GM12875 (cell line): Measurements from ENCODE around the gene TSPAN14.

Experiments used
- H3K4me3 ChIP-seq: one replicate; pipeline ENCODE4 v1.5.1; 2011; ENCODE audit warnings: low read depth, low read length, control low read depth
- TF ChIP-seq, protein P1 (sequence below): IDR thresholded peaks from 2 replicates; pipeline ENCODE4 v1.5.1; 2011; ENCODE audit warnings: low read depth, mild to moderate bottlenecking, control low read depth, inconsistent platforms, low read length, moderate library complexity, borderline replicate concordance; ENCODE audit not compliant: insufficient read depth

Gene TSPAN14

DNA sequence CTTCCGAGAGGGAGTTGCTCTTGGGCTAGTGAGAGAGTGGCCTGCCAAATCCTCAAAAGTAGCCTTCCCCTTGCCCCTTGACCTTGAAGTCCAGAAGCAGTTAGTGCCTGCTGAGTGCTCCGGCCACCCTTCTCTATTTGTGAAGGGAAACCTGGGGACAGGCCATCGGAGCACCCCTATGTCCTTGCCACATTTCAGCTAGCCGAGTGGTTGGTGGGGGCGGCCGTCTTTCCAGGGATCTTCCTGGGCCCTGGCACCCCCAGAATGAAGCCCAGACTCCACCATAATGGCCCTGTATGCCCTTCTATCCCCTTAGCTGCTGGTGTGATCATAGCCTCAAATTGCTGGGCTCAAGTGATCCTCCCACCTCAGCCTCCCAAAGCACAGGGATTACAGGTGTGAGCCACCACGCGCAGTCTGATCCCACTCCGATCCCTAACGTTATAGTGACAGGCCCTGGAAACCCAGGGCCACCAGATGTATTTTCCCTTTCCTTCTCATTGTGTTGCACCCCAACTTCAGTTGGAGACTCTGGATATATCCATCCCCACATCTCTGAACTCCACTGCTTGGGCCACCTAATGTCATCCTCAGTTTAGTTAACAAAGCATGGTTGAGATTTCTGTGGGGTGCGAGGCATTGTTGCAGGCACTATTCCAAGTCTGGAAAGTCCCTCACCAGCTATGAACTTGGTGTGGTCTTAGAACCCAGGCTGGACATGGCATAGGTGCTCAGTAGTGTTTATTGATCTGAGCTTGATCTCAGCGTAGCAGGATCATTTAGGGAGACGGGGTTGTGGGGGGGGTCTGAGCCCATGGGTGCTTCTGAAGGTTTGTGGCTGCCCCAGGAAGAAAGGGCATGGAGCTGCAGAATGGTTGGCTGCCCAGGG lies 1.6 kb downstream of the TSPAN14 start:
- peak overlapping the region; percentile 80 for H3K4me3 ChIP-seq
- TF ChIP-seq, protein P1, sequence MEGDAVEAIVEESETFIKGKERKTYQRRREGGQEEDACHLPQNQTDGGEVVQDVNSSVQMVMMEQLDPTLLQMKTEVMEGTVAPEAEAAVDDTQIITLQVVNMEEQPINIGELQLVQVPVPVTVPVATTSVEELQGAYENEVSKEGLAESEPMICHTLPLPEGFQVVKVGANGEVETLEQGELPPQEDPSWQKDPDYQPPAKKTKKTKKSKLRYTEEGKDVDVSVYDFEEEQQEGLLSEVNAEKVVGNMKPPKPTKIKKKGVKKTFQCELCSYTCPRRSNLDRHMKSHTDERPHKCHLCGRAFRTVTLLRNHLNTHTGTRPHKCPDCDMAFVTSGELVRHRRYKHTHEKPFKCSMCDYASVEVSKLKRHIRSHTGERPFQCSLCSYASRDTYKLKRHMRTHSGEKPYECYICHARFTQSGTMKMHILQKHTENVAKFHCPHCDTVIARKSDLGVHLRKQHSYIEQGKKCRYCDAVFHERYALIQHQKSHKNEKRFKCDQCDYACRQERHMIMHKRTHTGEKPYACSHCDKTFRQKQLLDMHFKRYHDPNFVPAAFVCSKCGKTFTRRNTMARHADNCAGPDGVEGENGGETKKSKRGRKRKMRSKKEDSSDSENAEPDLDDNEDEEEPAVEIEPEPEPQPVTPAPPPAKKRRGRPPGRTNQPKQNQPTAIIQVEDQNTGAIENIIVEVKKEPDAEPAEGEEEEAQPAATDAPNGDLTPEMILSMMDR: no peak

DNA sequence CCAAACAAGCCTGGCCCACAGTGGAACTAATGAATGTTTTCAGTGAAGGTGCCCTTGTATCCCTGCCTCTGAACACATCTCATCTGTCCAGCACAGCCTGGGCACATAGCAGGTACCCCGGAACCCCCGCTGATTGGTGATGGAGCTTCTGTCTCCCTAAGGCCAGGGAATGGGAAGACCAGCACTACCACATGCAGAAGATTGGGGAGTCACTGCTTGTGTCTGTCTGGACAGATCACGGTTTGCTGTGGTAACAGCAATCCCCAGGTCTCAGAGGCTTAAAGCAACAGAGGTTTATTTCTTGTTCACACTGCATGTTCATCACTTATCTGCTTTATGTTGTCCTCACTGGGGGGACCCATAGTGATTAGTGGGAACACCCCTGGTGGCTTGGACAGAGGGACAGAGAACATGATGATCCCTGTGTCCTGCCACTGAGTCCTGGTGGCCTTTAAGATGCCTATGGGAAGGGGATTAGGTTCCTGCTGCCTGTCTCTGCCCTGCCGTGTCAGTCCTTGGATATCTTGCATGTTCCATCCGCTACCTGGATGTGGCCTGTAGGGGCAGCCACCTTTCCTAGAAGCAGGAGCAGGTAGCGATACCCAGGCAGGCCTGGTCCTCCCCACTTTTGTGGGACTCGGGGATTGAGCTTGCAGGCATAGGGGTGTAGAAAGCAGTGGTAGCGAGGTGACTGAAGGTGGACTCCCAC lies 3.6 kb downstream of the TSPAN14 start:
- TF ChIP-seq, protein P1: no peak
- H3K4me3 ChIP-seq: no peak overlapping the region

DNA sequence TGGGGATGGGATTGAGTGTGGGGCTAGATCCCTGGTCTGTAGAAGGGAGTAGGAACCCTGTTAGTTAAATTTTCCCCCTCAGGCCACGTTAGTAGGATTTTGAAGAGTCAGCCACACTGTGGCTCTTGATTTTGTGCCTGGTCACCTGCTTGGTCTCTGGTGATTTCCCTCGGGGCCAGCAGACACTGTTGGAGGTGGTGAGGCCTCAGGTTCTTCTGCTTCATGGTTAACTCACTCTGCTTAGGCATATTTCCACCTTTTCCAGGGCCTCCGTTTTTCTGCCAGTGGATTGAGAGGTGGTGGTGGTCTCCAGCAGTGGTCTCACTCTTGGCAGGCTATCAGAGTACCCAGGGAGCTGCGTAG lies 4.1 kb downstream of the TSPAN14 start:
- H3K4me3 ChIP-seq: no peak overlapping the region
- TF ChIP-seq, protein P1: no peak

DNA sequence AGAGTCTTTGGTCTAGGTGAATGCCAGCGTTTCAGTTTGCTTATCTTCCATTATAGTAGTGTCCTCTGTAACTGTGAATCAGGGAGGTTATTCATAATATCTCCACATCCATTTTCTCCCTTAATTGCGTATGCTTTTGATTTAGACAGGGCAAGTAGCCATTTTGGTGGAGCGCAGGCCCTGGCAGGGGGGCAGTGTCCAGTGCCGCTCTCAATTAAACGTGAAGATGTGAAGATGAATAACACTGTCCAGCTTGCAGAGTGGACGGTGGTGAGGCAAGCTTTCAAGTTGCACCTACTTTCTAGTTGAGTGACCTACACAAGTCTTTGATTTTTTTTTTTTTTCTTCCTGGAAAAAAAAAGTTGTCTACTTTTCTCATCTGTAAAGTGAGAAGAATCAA lies 4.5 kb downstream of the TSPAN14 start:
- TF ChIP-seq, protein P1: no peak
- H3K4me3 ChIP-seq: no peak overlapping the region

DNA sequence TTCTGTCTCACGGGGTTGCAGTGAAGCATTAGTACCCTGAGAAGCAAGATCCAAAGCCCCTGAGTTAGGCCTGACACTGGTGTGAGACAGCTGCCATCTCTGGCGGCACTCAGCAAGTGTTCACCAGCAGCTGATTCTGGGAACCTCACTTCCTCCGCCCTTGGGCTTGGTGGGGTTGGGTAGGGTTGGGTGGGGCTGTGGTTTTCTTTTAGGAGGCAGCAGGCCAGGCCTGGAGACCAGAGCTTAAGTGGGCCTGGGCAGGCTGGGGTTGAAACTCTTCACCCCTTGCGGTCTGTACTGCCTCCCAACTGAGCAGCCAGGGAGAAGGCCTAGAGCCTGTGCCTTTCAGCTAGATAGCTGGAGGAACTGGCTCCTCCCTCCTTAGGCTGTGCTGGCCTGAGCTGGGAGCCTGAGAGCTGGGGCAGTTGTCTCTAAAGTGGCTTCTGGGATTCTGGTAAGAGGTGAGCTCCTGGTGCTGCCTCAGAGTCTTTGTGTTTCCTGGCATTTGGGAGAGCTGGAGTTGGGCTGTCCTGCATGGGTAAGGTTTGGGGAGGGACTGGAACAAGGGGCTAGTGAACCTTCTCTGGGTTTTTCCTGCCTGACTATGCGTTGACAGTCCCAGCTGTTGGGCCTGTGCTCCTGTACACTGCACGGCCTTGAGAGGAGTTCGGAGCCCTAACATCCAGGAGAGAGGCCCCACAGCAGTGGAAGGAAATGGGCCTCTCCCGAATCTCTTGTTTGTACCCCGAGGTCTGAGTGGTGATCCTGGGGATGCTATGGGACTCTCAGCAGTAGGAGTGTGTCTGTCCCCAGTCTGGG lies 5.1 kb downstream of the TSPAN14 start:
- TF ChIP-seq, protein P1: 0 out of 2 replicates have a peak, but pooled peaks have one; percentile 16
- no peak overlapping the region for H3K4me3 ChIP-seq

DNA sequence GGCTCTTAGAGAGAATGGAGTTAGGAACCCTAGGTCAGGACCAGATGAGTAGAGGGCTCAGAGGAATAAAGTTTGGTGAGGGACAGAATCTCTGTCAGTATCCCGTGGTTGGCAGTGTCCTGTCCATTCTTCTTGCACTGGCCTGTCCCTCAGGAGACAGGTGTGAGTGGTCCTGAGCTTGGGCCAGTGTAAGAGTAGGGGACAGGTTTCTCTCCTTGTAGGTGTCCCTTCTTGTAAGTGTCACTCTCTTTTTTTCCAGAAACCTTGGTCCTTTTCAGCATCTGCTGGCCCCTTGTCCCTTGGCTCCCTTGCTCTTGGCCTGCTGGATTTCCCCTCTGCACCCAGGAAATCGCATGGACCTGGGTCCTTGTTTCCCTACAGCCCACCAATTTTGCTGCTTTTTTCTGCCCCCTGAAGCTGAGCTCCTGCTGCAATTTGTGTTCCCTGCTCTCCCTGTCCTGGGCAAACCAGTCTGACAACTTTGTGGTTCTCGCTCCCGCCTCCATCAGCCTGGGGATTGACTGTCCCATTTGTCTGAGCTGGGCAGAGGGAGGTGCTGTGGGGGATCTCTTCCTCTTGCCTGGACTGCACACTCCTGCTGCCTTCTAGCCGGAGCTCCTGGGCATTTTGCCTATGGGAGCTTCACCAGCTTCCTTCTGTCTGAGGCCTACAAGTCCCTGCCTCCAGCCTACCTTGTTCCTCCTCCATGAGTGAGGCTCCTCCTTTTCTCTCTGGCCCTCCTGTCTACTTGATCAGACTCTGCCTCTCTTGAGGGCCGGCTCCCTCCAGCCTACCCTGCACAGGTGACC lies 6.5 kb downstream of the TSPAN14 start:
- no peak overlapping the region for H3K4me3 ChIP-seq
- TF ChIP-seq, protein P1: no peak
